GM19328 (cell line): ENCODE data around the gene PLPPR3.
"Not testable (repeated sequence)": the region's sequence is repeated elsewhere in the genome, so short reads cannot be mapped to it uniquely, and the experiment has no call there.

ENCODE experiments used
- ATAC-seq: cut with Tn5 transposase; IDR thresholded peaks from one replicate; pipeline ENCODE4 v1.9.1; 2021; ENCODE audit warnings: mild to moderate bottlenecking, moderate library complexity; ENCODE audit not compliant: unreplicated experiment

Gene PLPPR3

DNA sequence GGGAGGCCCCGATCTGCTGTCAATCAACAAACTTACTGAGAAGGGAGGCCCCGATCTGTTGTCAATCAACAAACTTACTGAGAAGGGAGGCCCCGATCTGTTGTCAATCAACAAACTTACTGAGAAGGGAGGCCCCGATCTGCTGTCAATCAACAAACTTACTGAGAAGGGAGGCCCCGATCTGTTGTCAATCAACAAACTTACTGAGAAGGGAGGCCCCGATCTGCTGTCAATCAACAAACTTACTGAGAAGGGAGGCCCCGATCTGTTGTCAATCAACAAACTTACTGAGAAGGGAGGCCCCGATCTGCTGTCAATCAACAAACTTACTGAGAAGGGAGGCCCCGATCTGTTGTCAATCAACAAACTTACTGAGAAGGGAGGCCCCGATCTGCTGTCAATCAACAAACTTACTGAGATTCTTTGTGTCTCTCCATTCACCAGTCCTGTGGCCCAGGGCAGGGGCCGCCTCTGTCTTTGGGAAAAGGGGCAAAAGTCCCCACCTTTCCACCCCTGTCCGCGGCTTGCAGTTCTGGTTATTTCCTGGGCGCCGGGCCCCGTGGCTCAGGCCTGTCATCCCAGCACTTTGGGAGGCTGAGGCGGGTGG lies 32.0 kb upstream of the PLPPR3 start:
- ATAC-seq, result not testable (repeated sequence)

DNA sequence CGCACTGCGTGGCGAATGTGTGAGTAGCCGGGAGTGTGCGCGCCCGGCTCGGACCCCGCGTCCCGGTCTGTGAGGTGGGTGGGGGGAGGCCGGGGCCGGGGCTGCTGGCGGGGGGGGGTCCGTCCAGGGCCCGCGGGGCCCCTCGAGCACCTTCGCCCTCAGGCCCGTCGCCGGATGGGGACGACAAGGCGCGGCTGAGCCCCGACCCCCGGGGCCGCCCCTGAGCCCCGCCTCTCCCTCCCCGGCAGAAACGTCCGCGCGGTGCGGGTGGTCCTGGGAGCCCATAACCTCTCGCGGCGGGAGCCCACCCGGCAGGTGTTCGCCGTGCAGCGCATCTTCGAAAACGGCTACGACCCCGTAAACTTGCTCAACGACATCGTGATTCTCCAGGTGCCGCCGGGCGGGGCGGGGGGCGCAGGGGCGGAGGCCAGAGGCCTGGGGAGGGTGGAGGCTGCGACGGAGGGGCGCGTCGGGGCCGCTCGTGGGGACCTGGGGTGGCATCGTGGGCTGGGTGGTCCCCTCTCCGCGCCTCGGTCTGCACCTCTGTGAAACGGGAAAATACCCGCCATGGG lies 31.3 kb upstream of the PLPPR3 start:
- no peak for ATAC-seq

GRCh38 chr19:852136-853013 lies 30.6 kb upstream of the PLPPR3 start, which contains the start of gene ELANE:
Gene ELANE (plus strand): TSS chr19:852303. CDS start chr19:852329, 26 bp downstream.
- no peak for ATAC-seq

- no peak for ATAC-seq
These were observed 29.2 kb upstream of the PLPPR3 start for GRCh38 chr19:850979-851335.

DNA sequence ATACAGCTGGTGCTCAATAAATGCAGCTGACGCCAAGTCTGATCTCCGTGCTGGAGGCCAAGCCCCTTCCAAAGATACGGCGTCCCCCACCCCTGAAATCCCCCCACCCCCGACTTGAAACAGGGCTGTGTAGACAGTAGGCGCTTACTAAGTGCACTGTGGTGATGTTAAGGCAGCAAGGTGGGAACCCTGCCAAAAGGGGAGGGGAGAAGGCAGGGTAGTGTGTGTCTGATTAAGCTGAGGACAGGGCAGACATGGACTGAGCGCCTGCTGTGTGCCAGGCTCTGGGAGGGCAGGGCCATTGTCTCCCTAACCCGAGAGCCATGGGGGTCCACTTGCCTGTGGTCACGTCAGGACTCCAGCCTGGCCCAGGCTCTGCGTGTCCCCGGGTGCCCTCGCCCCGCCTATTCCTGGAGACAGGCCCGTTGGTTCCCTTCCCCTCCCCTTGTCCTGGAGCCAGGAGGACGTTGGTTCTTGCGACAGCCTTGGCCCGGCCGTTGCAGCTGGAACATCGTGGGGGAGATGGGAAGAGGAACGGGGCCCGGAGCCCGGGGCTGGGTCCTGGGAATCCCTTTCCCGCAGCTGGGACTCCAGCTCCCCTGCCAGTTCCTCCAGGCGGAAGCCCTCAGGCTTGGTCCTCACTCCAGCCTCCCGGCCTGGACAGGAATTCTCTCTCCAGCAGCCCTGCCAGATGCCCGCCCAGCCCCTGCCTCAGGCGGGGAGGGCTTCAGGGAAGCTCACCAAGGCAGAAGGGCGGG lies 28.6 kb upstream of the PLPPR3 start:
- ATAC-seq, result no peak

DNA sequence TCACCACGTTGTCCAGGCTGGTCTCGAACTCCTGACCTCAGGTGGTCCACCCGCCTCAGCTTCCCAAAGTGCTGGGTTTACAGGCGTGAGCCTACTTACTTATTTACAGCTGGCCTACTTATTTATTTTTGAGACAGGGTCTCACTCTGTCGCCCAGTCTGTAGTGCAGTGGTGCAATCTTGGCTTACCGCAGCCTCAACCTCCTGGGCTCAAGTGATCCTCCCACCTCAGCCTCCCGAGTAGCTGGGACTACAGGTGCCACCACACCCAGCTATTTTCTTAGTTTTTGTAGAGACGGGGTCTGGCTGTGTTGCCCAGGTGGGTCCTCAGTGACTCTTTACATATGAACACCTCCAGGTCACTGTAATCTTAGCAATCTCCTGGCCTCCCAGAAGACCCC lies 27.4 kb upstream of the PLPPR3 start:
- ATAC-seq, result not testable (repeated sequence)

DNA sequence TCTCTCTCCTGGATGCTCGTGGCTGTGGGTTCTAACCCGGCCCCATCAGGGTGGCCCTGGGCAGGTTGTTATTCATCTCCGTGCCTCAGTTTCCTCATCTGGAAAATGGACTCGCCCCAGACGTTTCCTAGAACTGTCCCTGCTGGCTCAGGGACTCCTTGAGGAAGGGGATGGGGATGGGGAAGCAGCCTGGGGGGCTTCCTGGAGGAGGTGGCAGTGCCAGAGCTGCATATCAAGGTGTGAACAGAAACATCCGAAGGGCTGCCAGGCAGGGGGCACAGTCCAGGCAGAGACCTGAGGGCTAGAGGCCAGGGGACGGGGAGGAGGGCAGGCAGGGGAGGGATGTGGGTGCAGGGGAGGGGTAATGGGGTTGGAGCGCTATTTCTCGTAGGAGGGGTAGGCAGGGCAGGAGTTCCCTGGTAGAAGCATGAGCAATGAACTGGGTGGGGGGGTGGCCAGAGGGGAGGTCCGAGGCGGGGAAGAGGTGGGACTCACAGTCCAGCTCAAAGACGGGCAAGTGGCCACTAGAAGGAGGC lies 26.7 kb upstream of the PLPPR3 start:
- ATAC-seq, result no peak

DNA sequence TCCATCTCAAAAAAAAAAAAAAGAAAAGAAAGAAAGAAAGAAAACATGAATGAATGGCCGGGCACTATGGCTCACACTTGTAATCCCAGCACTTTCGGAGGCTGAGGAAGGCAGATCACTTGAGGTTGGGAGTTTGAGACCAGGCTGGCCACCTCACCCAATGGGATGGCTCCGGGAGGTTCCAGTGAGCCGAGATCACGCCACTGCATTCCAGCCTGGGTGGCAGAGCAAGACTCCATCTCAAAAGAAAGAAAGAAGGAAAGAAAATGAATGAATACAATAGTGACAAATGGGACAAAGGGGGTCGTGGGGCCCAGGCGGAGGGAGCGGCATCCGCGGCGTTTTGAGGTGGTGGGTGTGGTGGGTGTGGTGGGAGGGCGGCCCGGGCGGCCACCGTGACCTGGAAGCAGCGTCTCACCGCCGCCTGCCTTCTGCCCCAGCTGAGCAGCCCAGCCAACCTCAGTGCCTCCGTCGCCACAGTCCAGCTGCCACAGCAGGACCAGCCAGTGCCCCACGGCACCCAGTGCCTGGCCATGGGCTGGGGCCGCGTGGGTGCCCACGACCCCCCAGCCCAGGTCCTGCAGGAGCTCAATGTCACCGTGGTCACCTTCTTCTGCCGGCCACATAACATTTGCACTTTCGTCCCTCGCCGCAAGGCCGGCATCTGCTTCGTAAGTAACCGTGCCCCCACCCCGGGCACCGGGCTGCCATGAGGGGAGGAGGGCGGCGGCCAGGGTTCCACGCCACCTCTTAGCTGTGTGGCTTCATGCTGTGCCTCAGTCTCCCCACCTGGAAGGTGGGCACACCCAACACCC lies 24.2 kb upstream of the PLPPR3 start:
- ATAC-seq, result no peak

DNA sequence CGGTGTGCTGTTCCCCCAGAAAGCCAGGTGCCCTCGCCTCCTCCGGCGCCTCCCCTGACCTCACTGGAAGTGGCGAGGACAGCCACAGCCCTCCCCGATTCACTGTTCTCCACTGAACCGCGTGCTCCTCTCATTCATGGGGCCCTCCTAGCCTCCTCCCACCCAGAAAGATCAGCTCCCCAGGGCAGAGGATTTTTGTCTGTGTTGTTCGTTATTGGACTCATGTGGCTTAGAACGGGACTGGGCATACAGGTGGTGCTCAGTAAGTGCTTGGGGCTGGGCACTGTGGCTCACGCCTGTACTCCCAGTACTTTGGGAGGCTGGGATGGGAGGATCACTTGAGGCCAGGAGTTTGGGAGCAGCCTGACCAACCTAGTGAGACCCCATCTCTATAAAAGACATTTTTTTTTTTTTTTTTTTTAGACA lies 22.8 kb upstream of the PLPPR3 start:
- no peak for ATAC-seq

DNA sequence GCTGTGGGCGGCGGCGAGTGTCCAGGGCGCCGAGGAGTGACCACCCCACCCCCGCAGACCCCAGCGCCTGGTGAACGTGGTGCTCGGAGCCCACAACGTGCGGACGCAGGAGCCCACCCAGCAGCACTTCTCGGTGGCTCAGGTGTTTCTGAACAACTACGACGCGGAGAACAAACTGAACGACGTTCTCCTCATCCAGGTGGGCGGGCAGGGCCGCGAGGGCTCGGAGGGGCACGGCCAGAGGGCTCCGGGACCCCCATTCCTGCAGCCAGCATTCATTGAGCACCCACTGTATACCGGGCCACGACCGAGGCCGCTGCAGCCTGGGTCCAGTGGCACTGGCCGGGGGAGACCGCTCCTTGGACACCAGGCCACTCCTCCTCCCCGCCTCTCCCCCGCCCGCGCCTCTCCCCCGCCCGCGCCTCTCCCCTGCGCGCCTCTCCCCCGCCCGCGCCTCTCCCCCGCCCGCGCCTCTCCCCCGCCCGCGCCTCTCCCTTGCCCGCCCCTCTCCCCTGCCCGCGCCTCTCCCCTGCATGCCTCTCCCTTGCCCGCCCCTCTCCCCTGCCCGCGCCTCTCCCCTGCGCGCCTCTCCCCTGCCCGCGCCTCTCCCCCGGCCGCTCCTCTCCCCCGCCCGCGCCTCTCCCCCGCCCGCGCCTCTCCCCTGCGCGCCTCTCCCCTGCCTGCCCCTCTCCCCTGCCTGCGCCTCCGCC lies 22.2 kb upstream of the PLPPR3 start:
- ATAC-seq, result no peak

GRCh38 chr19:843180-843835 lies 21.6 kb upstream of the PLPPR3 start:
- no peak for ATAC-seq

DNA sequence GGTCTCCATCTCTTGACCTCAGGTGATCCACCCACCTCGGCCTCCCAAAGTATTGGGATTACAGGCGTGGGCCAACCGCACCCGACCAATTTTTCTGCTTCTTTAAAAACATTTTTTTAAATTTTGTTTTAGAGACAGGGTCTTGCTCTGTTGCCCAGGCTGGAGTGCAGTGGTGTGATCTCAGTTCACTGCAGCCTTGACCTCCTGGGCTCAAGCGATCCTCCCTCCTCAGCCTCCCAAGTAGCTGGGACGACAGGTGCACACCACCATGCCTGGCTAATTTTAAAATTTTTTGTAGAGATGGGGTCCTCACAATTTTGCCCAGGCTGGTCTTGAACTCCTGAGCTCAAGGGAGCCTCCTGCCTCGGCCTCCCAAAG lies 21.0 kb upstream of the PLPPR3 start:
- not testable (repeated sequence) for ATAC-seq

GRCh38 chr19:840519-841206 lies 18.9 kb upstream of the PLPPR3 start, which contains the start of gene PRTN3:
Gene PRTN3 (plus strand): TSS chr19:840999. CDS start chr19:841009, 10 bp downstream.
- ATAC-seq, result no peak

DNA sequence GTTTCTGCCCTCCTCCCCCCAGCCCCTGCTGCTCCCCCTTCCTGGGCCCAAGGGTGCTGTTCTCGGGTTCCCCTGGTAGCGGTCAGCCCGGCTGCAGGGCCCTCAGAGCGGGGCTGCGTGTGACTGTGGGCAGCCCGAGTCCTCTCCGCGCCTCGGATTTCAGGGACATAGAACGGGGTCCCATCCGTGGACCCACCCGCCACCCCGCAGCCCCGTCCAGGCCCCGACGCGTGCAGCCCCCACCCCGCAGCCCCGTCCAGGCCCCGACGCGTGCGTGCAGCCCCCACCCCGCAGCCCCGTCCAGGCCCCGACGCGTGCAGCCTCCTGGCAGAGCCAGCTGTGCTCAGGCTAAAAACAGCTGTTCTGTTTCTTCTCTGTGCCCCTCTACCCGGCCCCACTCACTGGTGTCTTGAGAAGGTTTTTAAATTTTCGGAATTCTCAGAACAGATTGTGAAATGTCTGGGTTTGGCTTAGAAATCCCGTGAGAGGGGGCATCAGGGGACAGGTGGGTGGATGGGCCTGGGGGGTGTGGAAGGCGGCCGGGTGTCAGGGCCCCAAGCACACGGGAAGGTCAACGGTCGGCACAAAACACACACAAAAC lies 13.6 kb upstream of the PLPPR3 start:
- no peak for ATAC-seq

- ATAC-seq, result no peak
These were observed 12.5 kb upstream of the PLPPR3 start for GRCh38 chr19:834216-834615.

- no peak for ATAC-seq
These were observed 9.9 kb upstream of the PLPPR3 start for GRCh38 chr19:831407-832369.
